ENCODE measurements around the gene PI4KB.

PI4KB gene

GRCh38 chr1:151344291-151344690 lies 17.1 kb upstream of the PI4KB start:
- DNase-seq (ENCODE audit: low read depth): no peak

GRCh38 chr1:151343587-151343986 lies 16.4 kb upstream of the PI4KB start:
- DNase-seq (ENCODE audit: low read depth): no peak
- no peak overlapping the region for H3K4me3 ChIP-seq (replicated peaks; ENCODE audit: low read depth, low read length)
- no peak for TF ChIP-seq CTCF (IDR thresholded peaks at IDR 0.05; ENCODE audit: low read length, missing control alignments)

More at GRCh38 chr1:151344291-151344690, 17.1 kb upstream of the PI4KB start:
- no peak overlapping the region for H3K4me3 ChIP-seq (replicated peaks; ENCODE audit: low read depth, low read length)
- no peak for TF ChIP-seq CTCF (IDR thresholded peaks at IDR 0.05; ENCODE audit: low read length, missing control alignments)

- no peak for TF ChIP-seq CTCF (IDR thresholded peaks at IDR 0.05; ENCODE audit: low read length, missing control alignments)
- DNase-seq (ENCODE audit: low read depth): no peak
- H3K4me3 ChIP-seq (replicated peaks; ENCODE audit: low read depth, low read length): no peak overlapping the region
Observed at GRCh38 chr1:151342569-151342968, 15.4 kb upstream of the PI4KB start.

- H3K4me3 ChIP-seq (replicated peaks; ENCODE audit: low read depth, low read length): no peak overlapping the region
- no peak for TF ChIP-seq CTCF (IDR thresholded peaks at IDR 0.05; ENCODE audit: low read length, missing control alignments)
- no peak for DNase-seq (ENCODE audit: low read depth)
Observed at GRCh38 chr1:151342021-151342420, 14.8 kb upstream of the PI4KB start.

- peak; percentile 89 for DNase-seq (ENCODE audit: low read depth)
- H3K4me3 ChIP-seq (replicated peaks; ENCODE audit: low read depth, low read length): no peak overlapping the region
- peak; percentile 63 for TF ChIP-seq CTCF (IDR thresholded peaks at IDR 0.05; ENCODE audit: low read length, missing control alignments)
Observed at GRCh38 chr1:151340870-151341754, 13.9 kb upstream of the PI4KB start.

- H3K4me3 ChIP-seq (replicated peaks; ENCODE audit: low read depth, low read length): no peak overlapping the region
- TF ChIP-seq CTCF (IDR thresholded peaks at IDR 0.05; ENCODE audit: low read length, missing control alignments): no peak
- no peak for DNase-seq (ENCODE audit: low read depth)
Observed at GRCh38 chr1:151336556-151336955, 9.3 kb upstream of the PI4KB start.

- TF ChIP-seq CTCF (IDR thresholded peaks at IDR 0.05; ENCODE audit: low read length, missing control alignments): no peak
- no peak overlapping the region for H3K4me3 ChIP-seq (replicated peaks; ENCODE audit: low read depth, low read length)
- DNase-seq (ENCODE audit: low read depth): no peak
Observed at GRCh38 chr1:151334822-151335221, 7.6 kb upstream of the PI4KB start.

Data from fibroblast of pulmonary artery (primary cell).